Glutamatergic neuron (in vitro differentiated cells): ENCODE data around the gene IFIT1. TPM values are rescaled to one million over a fixed set of nuclear protein-coding genes. Genes with fewer than 3 reads are reported as not detected.
"Not testable (repeated sequence)": the region's sequence is repeated elsewhere in the genome, so short reads cannot be mapped to it uniquely, and the experiment has no call there.

Experiments used
- DNase-seq: peaks from one replicate; pipeline ENCODE4 v3.0.0; 2022
- H3K27ac Mint-ChIP-seq: one replicate; pipeline ENCODE4 v1.8.0; 2020; ENCODE audit warnings: mild to moderate bottlenecking, mixed read lengths, inconsistent platforms; ENCODE audit not compliant: unreplicated experiment
- H3K27me3 Mint-ChIP-seq: one replicate; pipeline ENCODE4 v1.8.0; 2020; ENCODE audit warnings: mild to moderate bottlenecking, moderate library complexity, mixed read lengths, inconsistent platforms; ENCODE audit not compliant: unreplicated experiment
- H3K36me3 Mint-ChIP-seq: one replicate; pipeline ENCODE4 v1.8.0; 2020; ENCODE audit warnings: mild to moderate bottlenecking, mixed read lengths, inconsistent platforms; ENCODE audit not compliant: unreplicated experiment
- H3K4me1 Mint-ChIP-seq: one replicate; pipeline ENCODE4 v1.8.0; 2020; ENCODE audit warnings: mild to moderate bottlenecking, low read depth, mixed read lengths, inconsistent platforms; ENCODE audit not compliant: unreplicated experiment
- H3K4me3 Mint-ChIP-seq: one replicate; pipeline ENCODE4 v1.8.0; 2020; ENCODE audit warnings: mild to moderate bottlenecking, mixed read lengths, inconsistent platforms; ENCODE audit not compliant: unreplicated experiment
- H3K9me3 Mint-ChIP-seq: one replicate; pipeline ENCODE4 v1.8.0; 2020; ENCODE audit warnings: mild to moderate bottlenecking, moderate library complexity, mixed read lengths, inconsistent platforms; ENCODE audit not compliant: unreplicated experiment
- total RNA-seq: library from RNA; stranded (reverse); fragmentation: NEBNext Ultra II Directional; extraction: Animal tissue kit (Norgen Biotek cat#: 25700); gene quantifications from one replicate; pipeline ENCODE4 v1.2.1, GENCODE V29; 2021; ENCODE audit not compliant: unreplicated experiment
- TF ChIP-seq, protein P1 (sequence below): fragments of 200-600 bp; sonication (generic); IDR thresholded peaks from one replicate; pipeline ENCODE4 v1.5.0; 2021; ENCODE audit not compliant: partially characterized antibody, unreplicated experiment

The IFIT1 gene
- total RNA-seq, 1 donor from 2014 or later = not detected

DNA sequence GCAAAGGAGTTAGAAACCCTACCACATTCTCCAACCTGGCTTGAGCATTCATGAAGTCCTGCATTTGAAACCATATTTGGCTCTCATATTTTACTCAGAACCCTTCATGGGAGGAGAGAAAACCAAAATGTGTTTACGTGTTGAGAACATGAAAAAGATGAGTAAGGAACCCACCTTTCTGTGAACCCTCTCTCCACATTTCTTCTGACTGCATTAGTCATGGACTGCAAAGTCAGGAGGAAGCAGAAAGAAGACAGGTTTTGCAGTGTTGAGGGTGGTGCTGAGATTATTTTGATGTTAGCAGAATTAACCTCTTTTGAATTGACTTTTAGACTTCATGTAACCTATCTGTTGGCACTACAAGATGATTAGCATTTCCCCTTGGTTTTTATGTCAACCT is 9.7 kb upstream of the IFIT1 start:
- H3K9me3 Mint-ChIP-seq = no peaks in the 10 kb centered on the region
- no peak overlapping the region for H3K27ac Mint-ChIP-seq
- no peaks in the 10 kb centered on the region for H3K27me3 Mint-ChIP-seq
- no peaks in the 10 kb centered on the region for H3K36me3 Mint-ChIP-seq
- no peak overlapping the region for H3K4me3 Mint-ChIP-seq
- DNase-seq = no peak
- TF ChIP-seq, protein P1, sequence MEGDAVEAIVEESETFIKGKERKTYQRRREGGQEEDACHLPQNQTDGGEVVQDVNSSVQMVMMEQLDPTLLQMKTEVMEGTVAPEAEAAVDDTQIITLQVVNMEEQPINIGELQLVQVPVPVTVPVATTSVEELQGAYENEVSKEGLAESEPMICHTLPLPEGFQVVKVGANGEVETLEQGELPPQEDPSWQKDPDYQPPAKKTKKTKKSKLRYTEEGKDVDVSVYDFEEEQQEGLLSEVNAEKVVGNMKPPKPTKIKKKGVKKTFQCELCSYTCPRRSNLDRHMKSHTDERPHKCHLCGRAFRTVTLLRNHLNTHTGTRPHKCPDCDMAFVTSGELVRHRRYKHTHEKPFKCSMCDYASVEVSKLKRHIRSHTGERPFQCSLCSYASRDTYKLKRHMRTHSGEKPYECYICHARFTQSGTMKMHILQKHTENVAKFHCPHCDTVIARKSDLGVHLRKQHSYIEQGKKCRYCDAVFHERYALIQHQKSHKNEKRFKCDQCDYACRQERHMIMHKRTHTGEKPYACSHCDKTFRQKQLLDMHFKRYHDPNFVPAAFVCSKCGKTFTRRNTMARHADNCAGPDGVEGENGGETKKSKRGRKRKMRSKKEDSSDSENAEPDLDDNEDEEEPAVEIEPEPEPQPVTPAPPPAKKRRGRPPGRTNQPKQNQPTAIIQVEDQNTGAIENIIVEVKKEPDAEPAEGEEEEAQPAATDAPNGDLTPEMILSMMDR = no peak
- H3K4me1 Mint-ChIP-seq = no peaks in the 10 kb centered on the region

- DNase-seq = no peak
- no peaks in the 10 kb centered on the region for H3K36me3 Mint-ChIP-seq
- H3K9me3 Mint-ChIP-seq = no peaks in the 10 kb centered on the region
- H3K27ac Mint-ChIP-seq = no peak overlapping the region
- TF ChIP-seq, protein P1 = no peak
- no peaks in the 10 kb centered on the region for H3K27me3 Mint-ChIP-seq
- no peaks in the 10 kb centered on the region for H3K4me1 Mint-ChIP-seq
- no peak overlapping the region for H3K4me3 Mint-ChIP-seq
These were observed 7.7 kb upstream of the IFIT1 start for GRCh38 chr10:89384474-89385340.

GRCh38 chr10:89388806-89389205 is 3.6 kb upstream of the IFIT1 start:
- TF ChIP-seq, protein P1 = no peak
- DNase-seq = no peak
- no peak overlapping the region for H3K4me3 Mint-ChIP-seq
- H3K27me3 Mint-ChIP-seq = no peaks in the 10 kb centered on the region
- no peaks in the 10 kb centered on the region for H3K4me1 Mint-ChIP-seq
- no peaks in the 10 kb centered on the region for H3K9me3 Mint-ChIP-seq
- H3K36me3 Mint-ChIP-seq = no peaks in the 10 kb centered on the region
- H3K27ac Mint-ChIP-seq = no peak overlapping the region

DNA sequence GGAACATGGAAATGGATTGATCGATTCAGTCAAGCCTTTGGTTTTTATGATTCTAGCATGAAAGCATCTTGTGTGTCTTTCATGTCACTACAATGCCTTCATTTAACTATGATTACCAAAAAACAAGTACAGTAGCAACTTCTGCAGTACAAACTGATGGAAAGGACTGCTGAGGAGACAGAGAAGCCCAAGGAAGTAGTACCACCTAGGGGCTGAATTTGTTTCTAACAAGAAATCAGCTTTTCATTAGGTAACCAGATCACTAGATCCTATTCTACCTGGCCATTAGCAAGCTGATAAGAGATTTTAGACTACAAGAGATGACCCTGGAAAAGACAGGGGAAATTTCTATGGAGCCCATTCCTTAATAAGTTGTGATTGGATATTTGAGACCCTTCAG is 3.2 kb upstream of the IFIT1 start:
- no peaks in the 10 kb centered on the region for H3K27me3 Mint-ChIP-seq
- no peak overlapping the region for H3K4me3 Mint-ChIP-seq
- H3K27ac Mint-ChIP-seq = no peak overlapping the region
- DNase-seq = no peak
- H3K4me1 Mint-ChIP-seq = no peaks in the 10 kb centered on the region
- H3K9me3 Mint-ChIP-seq = no peaks in the 10 kb centered on the region
- H3K36me3 Mint-ChIP-seq = no peaks in the 10 kb centered on the region
- TF ChIP-seq, protein P1 = no peak

- Mint-ChIP-seq H3K9me3 (no peaks in the 10 kb centered on the region), H3K4me1 (no peaks in the 10 kb centered on the region), H3K4me3 (no peak overlapping the region), H3K27ac (no peak overlapping the region), H3K27me3 (no peaks in the 10 kb centered on the region), H3K36me3 (no peaks in the 10 kb centered on the region)
- DNase-seq = no peak
- TF ChIP-seq, protein P1 = no peak
These were observed 1.8 kb upstream of the IFIT1 start for GRCh38 chr10:89390476-89391225.

- not testable (repeated sequence) for H3K9me3 Mint-ChIP-seq, H3K4me1 Mint-ChIP-seq, DNase-seq, H3K27me3 Mint-ChIP-seq, H3K36me3 Mint-ChIP-seq, H3K27ac Mint-ChIP-seq, H3K4me3 Mint-ChIP-seq
These were observed 1.2 kb upstream of the IFIT1 start for GRCh38 chr10:89391226-89391576.
